Activated gamma-delta T cell treated with Interleukin-2 at 50 U/mL for 16 hours (primary cell): ENCODE results near the gene IL1RN.
A peak's percentile ranks its signal among the peaks of the same experiment; 100 is the strongest.

ENCODE experiments used
- DNase-seq: peaks from one replicate; pipeline ENCODE4 v3.0.0-alpha.2; 2020

The IL1RN gene

DNA sequence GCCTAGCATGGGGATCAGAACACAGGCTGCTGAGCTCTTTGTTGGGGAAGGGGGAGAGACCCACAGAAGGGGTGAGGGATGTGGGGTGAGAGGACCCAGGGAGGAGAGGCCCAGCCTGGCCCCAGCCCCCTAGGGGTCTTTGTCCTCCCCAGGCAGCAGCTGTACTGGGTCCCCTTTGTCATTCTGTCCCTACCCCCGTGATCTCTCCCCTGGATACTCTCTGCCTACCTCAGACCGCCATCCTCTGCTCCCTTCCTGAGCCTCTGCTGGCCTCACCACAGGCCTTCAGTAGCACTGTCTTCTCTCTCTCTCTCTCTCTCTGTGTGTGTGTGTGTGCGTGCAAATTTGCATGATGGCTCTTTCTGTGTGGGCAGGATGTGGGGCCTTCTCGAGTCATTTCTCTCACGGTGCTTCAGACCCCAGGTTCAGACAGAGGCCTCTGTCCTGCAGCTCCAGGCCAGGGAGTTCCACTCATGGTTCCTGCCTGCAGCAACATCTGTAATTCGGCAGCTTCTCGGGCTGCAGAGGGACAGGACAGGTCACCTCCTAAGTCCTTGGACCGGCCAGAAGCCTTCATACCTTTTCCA is 47.7 kb downstream of the IL1RN start:
- DNase-seq, result peak; percentile 80

DNA sequence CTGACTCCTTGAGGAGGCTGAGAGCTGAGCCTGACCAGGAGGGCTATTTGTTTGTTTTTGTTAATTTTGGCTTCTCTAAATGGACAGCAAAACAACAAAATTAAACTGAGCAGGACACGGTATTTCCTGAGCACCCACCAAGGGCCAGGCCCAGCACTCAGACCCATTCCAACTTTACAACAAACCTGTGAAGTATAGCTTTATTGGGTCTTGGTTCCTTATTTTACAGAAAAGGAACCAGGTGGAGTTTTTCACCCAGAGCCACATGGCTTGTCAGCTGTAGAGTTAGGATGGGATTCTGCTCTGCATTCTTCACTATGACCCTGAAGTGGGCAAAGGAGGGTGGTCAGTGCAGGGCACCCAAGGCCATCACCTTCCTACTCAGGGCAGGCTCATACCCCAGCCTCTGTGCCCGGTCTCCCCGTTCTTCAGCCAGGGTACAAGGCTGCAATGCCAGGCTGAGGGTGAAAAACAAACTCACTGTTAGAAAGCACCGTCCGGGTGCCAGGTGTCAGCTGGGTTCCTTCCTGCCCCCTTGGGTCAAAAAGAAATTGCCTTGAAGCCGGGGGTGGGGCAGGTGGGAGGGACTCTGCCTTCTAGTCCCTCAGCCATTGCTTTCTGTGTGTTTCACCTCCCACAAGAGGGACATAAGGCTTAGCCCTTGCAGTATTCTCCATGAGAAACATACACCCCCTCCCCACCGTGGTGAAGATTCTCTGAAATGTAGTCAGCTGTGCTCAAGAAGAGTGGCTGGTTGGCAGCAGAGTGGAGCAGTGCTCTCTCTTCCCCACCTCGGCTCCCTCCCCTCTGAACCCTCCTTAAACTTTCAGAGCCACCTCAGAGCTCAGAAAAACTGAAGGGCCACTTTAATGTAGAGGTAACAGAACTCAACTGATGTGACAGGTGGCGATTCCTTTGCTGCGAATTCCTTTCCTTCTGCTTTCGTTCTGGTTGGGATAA is 48.6 kb downstream of the IL1RN start:
- peak; percentile 54 for DNase-seq

DNA sequence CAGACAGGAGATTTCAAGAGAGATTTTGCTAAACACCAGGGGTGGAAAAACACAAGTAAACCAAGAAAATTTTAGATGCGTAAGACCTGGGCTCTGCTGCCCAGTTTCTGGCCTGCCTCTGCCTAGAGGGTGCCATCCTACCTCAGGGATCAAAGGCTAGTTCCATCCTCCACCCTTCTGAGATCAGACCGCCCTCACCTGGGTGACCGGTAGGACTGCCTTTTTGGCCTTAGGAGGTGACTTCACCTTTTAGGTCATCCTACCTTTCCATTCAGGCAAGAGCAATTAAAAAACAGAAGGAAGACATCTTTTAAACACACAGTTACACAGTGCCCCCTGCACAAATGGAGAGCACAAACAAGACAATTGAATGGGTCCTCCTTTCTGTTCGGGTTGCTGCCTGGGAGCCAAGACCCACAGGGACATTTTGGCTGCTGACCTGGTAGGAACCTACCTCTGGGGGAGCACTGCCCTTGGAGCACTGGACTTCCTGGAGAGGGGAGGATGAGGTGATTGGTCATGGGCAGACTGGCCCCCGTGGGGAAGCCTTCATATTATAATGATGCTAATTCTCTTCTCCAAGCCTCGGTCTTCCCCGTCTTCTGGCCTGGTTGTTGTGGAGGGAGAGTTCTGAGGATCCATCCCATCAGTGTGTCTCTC is 49.4 kb downstream of the IL1RN start:
- DNase-seq, result no peak

DNA sequence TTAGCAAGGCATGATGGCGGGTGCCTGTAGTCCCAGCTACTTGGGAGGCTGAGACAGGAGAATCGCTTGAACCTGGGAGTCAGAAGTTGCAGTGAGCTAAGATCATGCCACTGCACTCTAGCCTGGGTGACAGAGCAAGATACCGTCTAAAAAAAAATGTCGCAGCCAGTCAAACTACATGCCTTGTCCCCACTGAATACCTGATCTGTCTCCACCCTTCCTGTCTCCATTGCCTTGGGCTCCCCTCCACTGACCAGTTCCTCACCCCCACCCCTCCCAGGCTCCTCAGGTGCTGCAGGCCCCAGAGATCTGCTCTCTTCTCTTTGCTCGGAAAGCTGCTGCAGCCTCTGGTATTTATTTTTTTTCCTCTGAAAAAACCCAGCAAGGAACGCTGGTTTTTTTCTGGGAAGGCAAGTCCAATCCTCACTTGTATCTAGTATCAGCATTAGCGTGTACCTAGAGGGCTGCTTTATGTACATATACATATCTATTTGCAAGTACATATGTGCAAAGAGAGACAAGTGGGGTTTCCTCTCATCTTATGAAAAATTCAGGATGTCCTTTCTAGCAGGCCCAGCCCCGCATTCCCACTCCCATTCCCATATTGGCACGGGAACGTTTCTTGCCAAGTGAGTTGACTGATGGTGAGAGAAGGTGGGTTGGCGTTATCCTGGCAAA is 50.8 kb downstream of the IL1RN start:
- no peak for DNase-seq

DNA sequence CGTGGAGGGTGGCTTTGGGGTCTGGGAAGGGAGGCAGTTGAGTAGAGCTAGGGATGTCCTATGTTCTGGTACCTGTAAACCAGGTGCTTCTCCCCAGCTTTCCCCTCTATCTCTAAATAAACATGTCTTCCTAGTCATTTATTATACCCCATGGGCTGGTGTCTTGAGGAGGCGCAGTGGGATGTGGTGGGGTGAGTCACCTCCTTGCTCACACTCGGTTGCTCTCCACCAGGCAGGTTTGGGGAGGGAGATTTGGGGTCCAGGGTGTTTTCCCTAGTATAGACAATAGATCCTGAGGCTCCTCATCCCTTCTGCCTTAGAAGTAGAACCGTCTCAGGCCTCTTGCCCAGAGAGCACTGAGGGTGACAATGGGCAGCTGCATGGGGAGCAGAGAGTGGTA is 51.5 kb downstream of the IL1RN start:
- DNase-seq, result peak; percentile 49

DNA sequence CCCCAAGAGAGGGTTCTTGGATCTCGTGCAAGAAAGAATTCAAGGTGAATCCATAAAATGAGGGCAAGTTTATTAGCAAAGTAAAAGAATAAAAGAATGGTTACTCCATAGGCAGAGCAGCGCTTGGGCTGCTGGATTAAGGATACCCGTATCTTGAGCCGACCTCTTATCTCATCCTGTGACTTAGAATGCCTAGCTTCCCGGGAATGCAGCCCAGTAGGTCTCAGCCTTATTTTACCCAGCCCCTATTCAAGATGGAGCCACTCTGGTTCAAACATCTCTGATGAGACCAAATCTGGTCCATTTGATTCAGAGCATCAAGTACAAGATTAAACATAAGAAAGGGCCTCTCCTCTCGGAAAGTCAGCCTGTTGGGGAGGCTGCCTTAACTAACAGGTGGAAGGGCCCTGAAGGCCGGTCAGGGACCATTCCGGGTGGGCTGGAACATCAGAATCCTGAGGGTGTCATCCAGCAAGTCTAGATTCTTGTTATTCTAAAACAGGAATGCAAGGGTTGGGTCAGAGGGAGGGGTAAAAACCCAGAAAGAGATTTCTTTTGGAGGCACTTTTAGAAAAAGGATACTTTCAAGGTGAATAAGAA is 52.1 kb downstream of the IL1RN start:
- no peak for DNase-seq

DNA sequence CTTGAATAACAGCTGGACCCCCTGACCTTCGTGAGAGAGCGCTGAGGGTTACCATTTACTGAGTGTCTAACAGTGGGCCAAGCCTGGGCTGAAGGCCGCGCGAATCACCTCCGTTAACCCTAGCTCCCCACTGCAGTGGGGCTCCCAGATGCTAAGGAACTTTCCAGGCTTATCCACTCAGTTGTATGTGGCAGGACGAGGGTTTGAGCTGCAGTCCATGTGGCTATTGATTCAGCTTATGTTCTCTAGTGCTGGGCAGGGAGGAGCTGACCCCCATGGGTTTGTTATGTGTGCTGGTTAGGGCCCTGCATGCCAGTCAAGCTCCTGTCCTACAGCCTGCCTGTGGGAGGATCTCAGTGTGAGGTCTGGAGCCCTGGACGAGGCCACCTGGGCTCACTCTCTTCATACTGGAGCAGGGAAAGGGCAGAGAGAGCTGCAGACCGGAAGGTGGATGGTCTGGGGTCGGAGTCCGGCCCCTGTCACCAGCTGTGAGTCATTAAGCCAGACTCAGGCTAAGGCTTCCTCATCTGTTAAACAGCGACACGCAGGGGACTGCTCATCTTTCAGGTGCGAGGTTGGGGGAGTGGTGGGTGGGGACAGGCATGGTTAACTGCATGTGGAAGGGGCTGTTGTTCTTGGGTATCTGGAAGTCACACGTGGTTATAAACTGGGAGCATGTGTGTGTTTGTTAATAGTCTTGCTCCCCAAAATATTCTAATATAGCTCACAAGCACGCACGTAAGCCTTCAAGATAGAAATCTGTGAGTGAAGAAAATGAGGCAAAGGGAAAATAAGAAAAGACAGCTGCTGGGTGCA is 52.9 kb downstream of the IL1RN start:
- no peak for DNase-seq

DNA sequence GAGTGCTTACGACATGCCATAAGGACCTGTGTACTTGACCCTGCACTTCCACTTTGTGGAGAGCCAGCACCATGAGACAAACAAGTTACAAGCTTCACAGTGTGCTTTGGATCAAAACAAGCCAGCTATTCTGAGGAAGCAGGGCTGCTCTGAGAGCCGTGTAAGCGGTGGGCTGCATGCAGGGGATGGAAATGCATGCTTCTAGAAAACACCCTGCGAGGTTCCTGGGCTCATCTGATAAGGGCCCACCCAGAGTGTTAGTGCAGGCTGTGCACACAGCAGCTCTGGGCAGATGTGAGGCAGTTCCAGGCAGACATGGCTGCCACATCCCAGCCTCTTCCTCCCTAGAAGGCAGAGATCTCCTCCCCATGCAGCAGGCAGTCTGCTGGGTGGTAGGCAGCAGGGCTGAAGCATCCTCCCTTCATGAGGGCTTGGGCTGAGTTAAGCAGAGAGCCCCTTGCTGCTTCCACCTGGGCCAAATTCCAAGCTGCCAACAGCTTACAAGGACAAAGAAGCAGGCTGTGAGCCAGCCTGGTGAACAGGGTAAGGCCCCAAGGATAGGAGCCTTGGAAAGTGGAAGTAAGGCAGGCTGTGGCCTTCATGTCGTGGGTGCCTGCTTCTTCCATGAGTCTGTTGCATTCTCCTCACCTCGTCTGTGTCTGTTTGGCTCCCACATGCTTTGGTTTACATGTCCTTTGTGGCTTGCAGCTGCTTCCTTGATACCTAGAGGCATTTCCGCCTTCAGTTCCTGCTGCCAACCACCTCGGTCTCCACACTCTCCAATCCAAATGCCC is 54.1 kb downstream of the IL1RN start:
- no peak for DNase-seq

DNA sequence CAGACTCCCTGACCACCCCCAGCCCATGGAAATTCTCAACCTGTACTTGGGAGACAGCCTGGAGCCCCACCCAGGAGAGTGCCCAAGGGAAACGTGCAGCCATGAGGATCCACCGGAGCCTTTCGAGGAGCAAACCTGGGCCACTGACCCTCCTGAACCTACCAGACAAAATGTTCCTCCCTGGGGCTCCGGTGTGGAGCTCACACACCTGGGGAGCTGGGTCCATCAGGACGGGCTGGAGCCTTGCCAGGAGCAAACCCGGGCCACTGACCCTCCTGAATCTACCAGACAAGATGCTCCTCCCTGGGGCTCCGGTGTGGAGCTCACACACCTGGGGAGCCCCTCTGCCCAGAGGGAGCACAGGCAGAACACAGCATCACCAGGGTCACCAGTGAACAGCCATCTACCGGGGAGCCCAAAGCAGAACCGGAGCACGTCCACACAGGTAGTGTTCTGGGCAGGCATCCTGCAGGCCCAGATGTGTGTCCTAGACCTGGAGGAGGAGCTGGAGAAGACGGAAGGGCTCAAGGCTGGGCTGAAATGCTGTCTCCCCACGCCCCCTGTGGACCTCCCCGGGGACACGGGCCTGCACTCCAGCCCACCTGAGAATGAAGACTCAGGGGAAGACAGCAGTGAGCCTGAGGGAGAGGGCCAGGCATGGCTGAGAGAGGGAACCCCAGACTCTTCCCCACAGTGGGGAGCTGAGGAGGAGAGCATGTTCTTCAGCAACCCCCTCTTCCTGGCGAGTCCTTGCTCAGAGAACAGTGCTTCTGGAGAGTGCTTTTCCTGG is 55.3 kb downstream of the IL1RN start:
- DNase-seq, result no peak

DNA sequence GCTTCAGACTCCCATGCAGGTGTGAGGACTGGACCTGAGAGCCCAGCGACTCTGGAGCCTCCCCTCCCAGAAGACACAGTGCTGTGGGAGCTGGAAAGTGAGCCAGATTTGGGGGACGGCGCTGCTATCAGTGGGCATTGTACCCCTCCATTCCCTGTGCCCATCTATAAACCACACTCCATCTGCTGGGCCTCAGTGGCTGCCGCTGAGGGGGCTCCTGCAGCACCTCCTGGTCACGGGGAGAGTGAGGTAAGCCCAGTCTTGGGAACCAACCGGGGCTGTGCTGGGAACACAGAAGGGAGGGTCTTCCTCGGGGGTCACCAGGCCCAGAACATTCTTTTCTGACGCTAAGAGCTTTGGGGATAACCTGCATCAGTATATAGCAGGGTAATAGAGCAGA is 55.9 kb downstream of the IL1RN start:
- no peak for DNase-seq
